Spleen (tissue), 11 donors: Measurements from ENCODE around the gene CEP41. TPM values are rescaled to one million over a fixed set of nuclear protein-coding genes. Genes with fewer than 3 reads are reported as not detected.

ENCODE experiments used
- DNase-seq: peaks from one replicate; pipeline ENCODE4 v3.0.0-alpha.2; 2020
- H3K27ac ChIP-seq, 8 donors: fragments of 200-600 bp; sonication (generic) in 7 of 8; 1 replicate in 4 of 8; 2 replicates in 4 of 8; pipeline versions ENCODE4 v1.5.0 to v1.8.0; 2016 to 2021; ENCODE audit warnings: inconsistent platforms in 4 of 8, mild to moderate bottlenecking in 4 of 8, moderate library complexity in 1 of 8
- H3K27me3 ChIP-seq, 7 donors: fragments of 200-600 bp; sonication (generic) in 6 of 7; replicated peaks in 1 of 7; 1 replicate in 4 of 7; 2 replicates in 3 of 7; pipeline versions ENCODE4 v1.5.0 to v1.8.0; 2016 to 2021; ENCODE audit warnings: inconsistent platforms in 3 of 7, mild to moderate bottlenecking in 1 of 7
- H3K36me3 ChIP-seq, 6 donors: fragments of 200-600 bp; sonication (generic) in 5 of 6; 1 replicate in 4 of 6; 2 replicates in 2 of 6; pipeline versions ENCODE4 v1.5.0 to v1.8.0; 2016 to 2021; ENCODE audit warnings: inconsistent platforms in 2 of 6
- H3K4me1 ChIP-seq, 6 donors: fragments of 200-600 bp; sonication (generic) in 5 of 6; 1 replicate in 3 of 6; 2 replicates in 3 of 6; pipeline versions ENCODE4 v1.5.0 to v1.8.0; 2016 to 2021; ENCODE audit warnings: inconsistent platforms in 3 of 6
- H3K4me3 ChIP-seq, 8 donors: fragments of 200-600 bp; sonication (generic) in 7 of 8; 1 replicate in 4 of 8; 2 replicates in 4 of 8; pipeline versions ENCODE4 v1.5.0 to v1.8.0; 2016 to 2021; ENCODE audit warnings: inconsistent platforms in 4 of 8, mild to moderate bottlenecking in 4 of 8, moderate library complexity in 2 of 8
- H3K9me3 ChIP-seq, 8 donors: fragments of 200-600 bp; sonication (generic) in 7 of 8; 1 replicate in 4 of 8; 2 replicates in 4 of 8; pipeline versions ENCODE4 v1.5.0 to v1.8.0; 2016 to 2021; ENCODE audit warnings: inconsistent platforms in 4 of 8
- CTCF ChIP-seq, 11 experiments: fragments of 200-600 bp in 7 of 11; fragments of 450-650 bp in 4 of 11; sonication (generic) in 4 of 11; IDR thresholded peaks in 8 of 11; conservative IDR thresholded peaks in 3 of 11; 1 replicate in 7 of 11; 2 replicates in 4 of 11; pipeline versions ENCODE4 v1.4.0 to v1.8.0; 2016 to 2021; ENCODE audit warnings: antibody characterized with exemption in 11 of 11, inconsistent platforms in 4 of 11, mild to moderate bottlenecking in 1 of 11
- POLR2A ChIP-seq, 3 donors: fragments of 450-650 bp; IDR thresholded peaks; one replicate each; pipeline ENCODE4 v1.5.1; 2017; ENCODE audit warnings: antibody characterized with exemption in 3 of 3, mild to moderate bottlenecking in 1 of 3
- POLR2AphosphoS5 ChIP-seq, 3 donors: sonication (generic); formaldehyde crosslinking; IDR thresholded peaks; one replicate each; pipeline ENCODE4 v1.5.1; 2017; ENCODE audit warnings: antibody characterized with exemption in 3 of 3
- WGBS, 5 donors: extraction: QIAGEN DNeasy Blood & Tissue Kit in 3 of 5; methylation state at CpG; one replicate each; pipeline versions ENCODE4 v1.1.5 to v1.1.7; 2013 to 2018; 5-methylcytosine and 5-hydroxymethylcytosine counted together
- intact Hi-C: fragments of 100-400 bp; cut with DNase I; formaldehyde crosslinking; loops from one replicate; pipeline ENCODE4 v1.15.0; 2023; ENCODE audit warnings: low total_unique reads
- polyA plus RNA-seq, 3 donors: library from polyadenylated mRNA; stranded (reverse); fragments of 200-250 nt; gene quantifications; one replicate each; pipeline ENCODE4 v1.2.1, GENCODE V29; 2013
- total RNA-seq, 7 donors: library from RNA; depleted of rRNA in 3 of 7; stranded (reverse); fragments of >200 nt in 3 of 7; fragmentation: NEBNext Ultra II Directional in 4 of 7; extraction: Animal tissue kit (Norgen Biotek cat#: 25700) in 4 of 7; gene quantifications; one replicate each; pipeline versions ENCODE4 v1.1.0 to v1.2.1, GENCODE V29; 2016 to 2021
- donor health status: healthy with polysubstance abuse.
- donor health status: DM: no; HTN: no; CAD: no; lungs with moderate emphysema.
- donor health status: DM: no; HTN: no; CAD: no.
- donor health status: Bipolar disorder and iron deficiency.
- donor health status: healthy.
- donor health status: DM: no; HTN: no; CAD: no.
- donor health status: DM: yes; HTN: yes; CAD: no.

CEP41 gene
- total and polyA plus RNA-seq, 10 donors = 2.3 to 19.3 (median 12.5) TPM

- Histone ChIP-seq H3K9me3 (peaks cover 0 to 24% (median 15%) of the 10 kb centered on the region in 8 donors), H3K36me3 (no peaks in the 10 kb centered on the region), H3K27me3 (no peaks in the 10 kb centered on the region), H3K4me1 (peaks cover 0 to 8% (median 0%) of the 10 kb centered on the region in 6 donors), H3K27ac (no peak overlapping the region), H3K4me3 (no peak overlapping the region)
- intact Hi-C loops = no loop called here
- 80 to 94% (median 89%) methylated on average over 1 to 5 of the region's 5 CpGs for WGBS, 5 donors
- TF ChIP-seq CTCF (IDR thresholded peaks at IDR 0.05 in 8 of 11, conservative IDR thresholded peaks at IDR 0.05 in 3 of 11) = no peak
- no peak for TF ChIP-seq POLR2AphosphoS5 (IDR thresholded peaks at IDR 0.05)
- TF ChIP-seq POLR2A (IDR thresholded peaks at IDR 0.05) = no peak
- DNase-seq = no peak
Observed at GRCh38 chr7:130359276-130359857, 81.4 kb downstream of the CEP41 start.

DNA sequence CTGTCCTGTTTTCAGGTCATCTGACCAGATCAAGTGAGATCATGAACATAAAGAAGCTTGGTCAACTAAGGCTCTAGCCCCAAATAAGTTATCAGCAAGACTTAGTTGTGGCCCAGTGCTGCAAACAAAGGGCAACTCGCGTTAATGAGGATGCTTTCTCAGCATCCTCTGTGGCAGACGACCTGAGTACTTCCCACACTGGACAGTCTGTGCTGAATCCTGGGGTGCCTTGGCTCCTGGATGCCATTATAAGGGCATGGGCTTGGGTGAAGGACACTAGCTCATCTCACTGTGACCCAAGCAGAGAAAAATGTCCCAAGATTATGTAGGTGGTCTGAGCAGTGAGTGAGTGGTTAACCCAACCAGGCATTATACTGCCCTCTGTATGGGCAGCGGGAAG is 82.3 kb downstream of the CEP41 start:
- no peak overlapping the region for H3K27ac ChIP-seq
- peaks cover 0 to 8% (median 0%) of the 10 kb centered on the region in 6 donors for H3K4me1 ChIP-seq
- 88 to 98% (median 94%) methylated on average over 4 of the region's 4 CpGs for WGBS, 5 donors
- TF ChIP-seq POLR2A (IDR thresholded peaks at IDR 0.05) (no peak), CTCF (IDR thresholded peaks at IDR 0.05 in 8 of 11, conservative IDR thresholded peaks at IDR 0.05 in 3 of 11) (no peak), POLR2AphosphoS5 (IDR thresholded peaks at IDR 0.05) (no peak)
- H3K27me3 ChIP-seq = no peaks in the 10 kb centered on the region
- H3K9me3 ChIP-seq = peaks cover 0 to 24% (median 15%) of the 10 kb centered on the region in 8 donors
- no peak overlapping the region for H3K4me3 ChIP-seq
- no peak for DNase-seq
- no peaks in the 10 kb centered on the region for H3K36me3 ChIP-seq
- intact Hi-C loops = no loop called here

- WGBS, 5 donors = 72 to 86% (median 82%) methylated on average over 16 of the region's 16 CpGs
- no peak for TF ChIP-seq POLR2A (IDR thresholded peaks at IDR 0.05)
- TF ChIP-seq POLR2AphosphoS5 (IDR thresholded peaks at IDR 0.05) = no peak
- no peak for TF ChIP-seq CTCF (IDR thresholded peaks at IDR 0.05 in 8 of 11, conservative IDR thresholded peaks at IDR 0.05 in 3 of 11)
- H3K9me3 ChIP-seq = peaks cover 0 to 24% (median 15%) of the 10 kb centered on the region in 8 donors
- H3K4me3 ChIP-seq = no peak overlapping the region
- peak overlapping the region; percentile 36 to 67 (median 55) for H3K27ac ChIP-seq
- no peaks in the 10 kb centered on the region for H3K36me3 ChIP-seq
- H3K4me1 ChIP-seq = peaks cover 0 to 18% (median 4%) of the 10 kb centered on the region in 6 donors
- intact Hi-C loops = no loop called here
- H3K27me3 ChIP-seq = no peaks in the 10 kb centered on the region
- no peak for DNase-seq
Observed at GRCh38 chr7:130356876-130357611, 83.8 kb downstream of the CEP41 start.
